ENCODE data around the gene RRAD. TPM values are rescaled to one million over a fixed set of nuclear protein-coding genes. Genes with fewer than 3 reads are reported as not detected.
A peak's percentile ranks its signal among the peaks of the same experiment; 100 is the strongest.

RRAD gene
- total RNA-seq, 1 experiment from 2014 or later, result 0.57 TPM

DNA sequence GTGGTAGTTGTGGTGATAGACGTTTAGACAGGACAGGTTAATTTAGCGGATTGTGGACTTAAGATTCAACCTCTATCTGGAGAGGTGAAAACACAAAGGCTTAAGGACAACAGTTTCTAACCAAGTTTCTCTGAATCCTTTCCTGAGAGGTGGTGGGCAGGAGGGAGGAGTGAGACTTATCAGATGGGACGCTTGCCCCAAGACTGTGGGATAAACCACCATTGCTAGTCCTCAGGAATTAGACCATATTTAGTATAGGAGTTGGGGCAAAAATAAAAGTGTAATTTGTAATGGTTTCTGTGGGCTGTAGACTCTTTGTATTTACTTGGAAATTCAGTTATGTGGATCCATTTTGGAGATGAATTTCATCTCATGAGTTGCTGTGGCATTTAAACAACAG is 38.4 kb downstream of the RRAD start:
- no peak for DNase-seq (ENCODE audit: extremely low read depth, low read depth)

- DNase-seq (ENCODE audit: extremely low read depth, low read depth), result no peak
These were observed 39.0 kb downstream of the RRAD start for GRCh38 chr16:66886321-66886720.

GRCh38 chr16:66885491-66885890 is 39.8 kb downstream of the RRAD start:
- no peak for DNase-seq (ENCODE audit: extremely low read depth, low read depth)

- DNase-seq (ENCODE audit: extremely low read depth, low read depth), result no peak
These were observed 42.6 kb downstream of the RRAD start for GRCh38 chr16:66882702-66883101.

DNA sequence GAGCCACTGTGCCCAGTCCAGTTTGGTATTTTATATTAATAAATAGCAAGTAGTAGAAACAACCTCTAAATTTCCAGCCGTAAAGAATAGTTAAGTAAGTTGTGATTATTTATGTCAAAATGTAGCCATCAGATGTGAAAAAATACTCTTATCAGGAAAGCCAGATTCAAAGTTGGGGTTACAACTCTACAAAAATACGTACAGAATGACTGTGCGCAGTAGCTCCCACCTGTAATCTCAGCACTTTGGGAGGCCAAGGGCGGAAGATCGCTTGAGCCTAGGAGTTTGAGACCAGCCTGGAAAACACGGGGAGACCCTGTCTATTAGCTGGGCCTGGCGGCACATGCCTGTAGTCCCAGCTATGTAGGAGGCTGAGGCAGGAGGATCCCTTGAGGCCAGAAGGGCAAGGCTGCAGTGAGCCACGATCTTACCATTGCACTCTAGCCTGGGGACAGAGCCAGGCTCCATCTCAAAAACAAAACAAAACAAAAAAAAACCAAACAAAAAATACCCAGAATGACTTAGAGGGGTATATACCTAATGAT is 43.3 kb downstream of the RRAD start:
- DNase-seq (ENCODE audit: extremely low read depth, low read depth), result no peak

GRCh38 chr16:66881560-66881959 is 43.8 kb downstream of the RRAD start:
- DNase-seq (ENCODE audit: extremely low read depth, low read depth), result no peak

DNA sequence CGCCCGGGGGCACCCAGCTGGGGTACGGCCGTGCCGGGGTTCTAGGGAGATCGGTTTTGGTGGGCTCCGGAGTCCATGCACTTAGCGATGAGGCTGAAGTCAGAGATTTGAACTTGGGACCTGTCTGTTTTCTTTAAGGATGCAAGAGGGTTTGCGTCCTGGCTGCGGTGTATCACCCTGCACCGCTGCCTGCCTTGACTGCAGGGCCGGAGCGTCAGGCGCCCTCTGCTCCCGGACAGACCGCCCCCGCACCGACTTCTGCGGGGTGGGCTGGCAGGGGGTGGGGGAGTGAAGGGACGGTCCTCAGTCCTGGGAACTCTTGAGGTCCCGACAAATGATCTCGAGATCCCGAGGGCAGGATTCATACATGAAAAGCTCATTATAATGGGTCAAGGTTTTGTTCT is 44.3 kb downstream of the RRAD start:
- no peak for DNase-seq (ENCODE audit: extremely low read depth, low read depth)

GRCh38 chr16:66880288-66881013 is 44.9 kb downstream of the RRAD start, which contains the start of gene PDP2:
PDP2 (plus strand) TSS chr16:66880515; CDS start chr16:66884285, 3,770 bp downstream.
- DNase-seq (ENCODE audit: extremely low read depth, low read depth), result peak; percentile 98

- DNase-seq (ENCODE audit: extremely low read depth, low read depth), result no peak
These were observed 47.3 kb downstream of the RRAD start for GRCh38 chr16:66878067-66878466.

DNA sequence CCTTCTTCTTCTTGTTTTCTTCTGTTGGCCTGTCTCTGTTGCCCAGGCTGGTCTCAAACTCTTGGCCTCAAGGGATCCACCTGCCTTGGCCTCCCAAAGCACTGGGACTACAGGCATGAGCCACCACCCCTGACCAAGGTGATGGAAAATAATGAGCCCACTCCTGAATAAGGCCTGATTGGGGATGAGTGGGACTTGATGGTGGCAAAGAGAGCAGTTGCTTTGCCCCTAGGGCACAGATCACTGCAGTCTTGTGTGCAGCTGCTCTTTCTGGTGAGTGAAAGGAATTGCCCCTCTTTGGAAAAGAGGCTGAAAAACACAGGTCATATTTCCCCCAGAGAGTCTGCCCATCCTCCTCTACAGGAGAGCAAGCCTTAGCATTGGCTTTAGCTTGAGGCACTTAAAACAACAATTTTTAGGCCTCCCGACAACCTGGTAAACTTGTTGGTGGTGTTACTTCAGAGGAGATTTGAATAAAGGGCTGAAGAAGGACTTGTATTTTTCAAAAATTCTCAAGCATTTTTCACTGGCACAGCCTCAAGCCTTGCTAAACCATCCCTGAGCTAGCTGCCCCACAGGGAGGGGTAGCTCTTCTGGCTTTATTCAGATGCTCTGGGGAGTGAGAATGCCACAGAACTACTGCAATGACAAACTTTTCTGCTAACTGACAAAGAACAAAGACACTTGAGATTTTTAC is 51.1 kb downstream of the RRAD start:
- DNase-seq (ENCODE audit: extremely low read depth, low read depth), result no peak

- DNase-seq (ENCODE audit: extremely low read depth, low read depth), result no peak
These were observed 51.7 kb downstream of the RRAD start for GRCh38 chr16:66873685-66874055.

- DNase-seq (ENCODE audit: extremely low read depth, low read depth), result peak; percentile 92
These were observed 52.2 kb downstream of the RRAD start for GRCh38 chr16:66872943-66873684.

DNA sequence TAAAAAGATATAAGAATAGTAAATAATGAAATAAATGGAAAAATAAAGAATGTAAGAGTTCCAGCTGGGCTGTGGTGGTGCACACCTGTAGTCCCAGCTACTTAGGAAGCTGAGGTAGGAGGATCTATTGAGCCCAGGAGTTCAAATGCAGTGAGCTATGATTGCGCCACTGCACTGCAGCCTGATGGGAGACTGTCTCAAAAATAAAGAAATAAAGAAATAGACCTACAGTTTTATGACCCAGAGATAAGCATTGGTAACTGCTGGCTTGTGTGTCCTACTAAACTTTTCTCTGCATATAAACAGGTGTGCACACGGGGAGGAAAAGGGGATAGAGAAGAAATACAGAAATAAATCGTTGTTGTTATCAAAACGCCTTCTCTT is 52.8 kb downstream of the RRAD start:
- no peak for DNase-seq (ENCODE audit: extremely low read depth, low read depth)

DNA sequence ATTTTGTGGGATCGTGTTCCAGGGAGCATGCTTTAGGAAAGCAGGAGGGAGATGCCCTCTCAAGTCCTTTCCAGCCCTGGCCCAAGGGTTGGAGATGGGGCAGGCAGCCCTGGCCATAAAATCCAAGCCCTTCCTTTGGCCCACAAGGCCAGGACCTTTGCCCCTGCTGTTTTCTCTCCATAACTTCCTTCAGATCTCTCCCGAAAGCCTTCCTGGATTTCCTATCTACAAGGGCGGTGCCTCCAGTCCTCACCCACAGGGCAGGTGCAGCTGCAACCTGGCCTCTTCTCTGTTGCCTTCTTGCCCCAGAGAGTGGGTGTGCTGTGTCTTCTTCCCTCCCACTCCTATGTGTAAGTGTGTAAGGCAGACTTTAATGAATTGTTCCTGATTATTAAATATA is 53.5 kb downstream of the RRAD start:
- DNase-seq (ENCODE audit: extremely low read depth, low read depth), result no peak

Other genes with a start within 250 kb of the RRAD start
- 64.2 and 64.5 TPM in 2 replicates for gene CMTM4, start 228.8 kb downstream of the RRAD start, total RNA-seq (2014; rRNA removed; shearing (Covaris generic))
- 104 and 132 TPM in 2 replicates for gene DYNC1LI2, start 173.9 kb downstream of the RRAD start, total RNA-seq (2014; rRNA removed; shearing (Covaris generic))
- gene TERB1, start 124.0 kb downstream of the RRAD start, total RNA-seq (2014; rRNA removed; shearing (Covaris generic)), result 0.20 TPM in 1 of 2 replicates, not detected in the other
- 206 and 212 TPM in 2 replicates for gene NAE1, start 94.6 kb downstream of the RRAD start, total RNA-seq (2014; rRNA removed; shearing (Covaris generic))
- not detected in 2 replicates for gene CA7, start 81.1 kb downstream of the RRAD start, total RNA-seq (2014; rRNA removed; shearing (Covaris generic))
- gene PDP2, start 45.0 kb downstream of the RRAD start, total RNA-seq (2014; rRNA removed; shearing (Covaris generic)), result 7.4 and 10.5 TPM in 2 replicates
- not detected in 2 replicates for gene CDH16, start 6.7 kb downstream of the RRAD start, total RNA-seq (2014; rRNA removed; shearing (Covaris generic))
- 270 and 295 TPM in 2 replicates for gene CIAO2B, start 8.9 kb upstream of the RRAD start, total RNA-seq (2014; rRNA removed; shearing (Covaris generic))
- gene CES2, start 10.0 kb upstream of the RRAD start, total RNA-seq (2014; rRNA removed; shearing (Covaris generic)), result 45.5 and 51.5 TPM in 2 replicates
- 0.42 and 0.55 TPM in 2 replicates for gene CES3, start 35.7 kb upstream of the RRAD start, total RNA-seq (2014; rRNA removed; shearing (Covaris generic))
- gene CES4A, start 63.1 kb upstream of the RRAD start, total RNA-seq (2014; rRNA removed; shearing (Covaris generic)), result not detected in 2 replicates
- gene CBFB, start 103.6 kb upstream of the RRAD start, total RNA-seq (2014; rRNA removed; shearing (Covaris generic)), result 99.5 and 111 TPM in 2 replicates
- gene PHAF1, start 184.4 kb upstream of the RRAD start, total RNA-seq (2014; rRNA removed; shearing (Covaris generic)), result 35.0 and 36.8 TPM in 2 replicates
- 14.2 and 15.6 TPM in 2 replicates for gene B3GNT9, start 225.5 kb upstream of the RRAD start, total RNA-seq (2014; rRNA removed; shearing (Covaris generic))
- gene TRADD, start 234.4 kb upstream of the RRAD start, total RNA-seq (2014; rRNA removed; shearing (Covaris generic)), result 19.5 and 20.0 TPM in 2 replicates
- gene FBXL8, start 234.4 kb upstream of the RRAD start, total RNA-seq (2014; rRNA removed; shearing (Covaris generic)), result 19.0 and 21.5 TPM in 2 replicates
- gene HSF4, start 239.2 kb upstream of the RRAD start, total RNA-seq (2014; rRNA removed; shearing (Covaris generic)), result 52.4 and 58.0 TPM in 2 replicates
- 66.3 and 68.2 TPM in 2 replicates for gene NOL3, start 245.0 kb upstream of the RRAD start, total RNA-seq (2014; rRNA removed; shearing (Covaris generic))

Measured in NCI-H460 (cell line).